GM21737 (cell line): ENCODE data around the gene AGAP1.

ENCODE experiments used
- ATAC-seq: cut with Tn5 transposase; IDR thresholded peaks from one replicate; pipeline ENCODE4 v1.9.1; 2021; ENCODE audit warnings: mild to moderate bottlenecking, moderate library complexity; ENCODE audit not compliant: unreplicated experiment

AGAP1 gene

GRCh38 chr2:235493775-235494715, at the start of gene AGAP1:
Gene AGAP1, plus strand, starts transcription at chr2:235494043.
- ATAC-seq, result peak; percentile 61

GRCh38 chr2:235444101-235444597, 49.7 kb upstream of the AGAP1 start:
- ATAC-seq, result no peak

- no peak for ATAC-seq
Observed at GRCh38 chr2:235445116-235445515, 48.7 kb upstream of the AGAP1 start.

GRCh38 chr2:235446082-235446481, 47.8 kb upstream of the AGAP1 start:
- no peak for ATAC-seq

GRCh38 chr2:235447210-235447609, 46.6 kb upstream of the AGAP1 start:
- ATAC-seq, result no peak

- ATAC-seq, result no peak
Observed at GRCh38 chr2:235449568-235449967, 44.3 kb upstream of the AGAP1 start.

- ATAC-seq, result no peak
Observed at GRCh38 chr2:235453605-235454151, 40.2 kb upstream of the AGAP1 start.

- no peak for ATAC-seq
Observed at GRCh38 chr2:235458839-235459273, 35.0 kb upstream of the AGAP1 start.

GRCh38 chr2:235460548-235461047, 33.2 kb upstream of the AGAP1 start:
- no peak for ATAC-seq

GRCh38 chr2:235461763-235462414, 32.0 kb upstream of the AGAP1 start:
- no peak for ATAC-seq

GRCh38 chr2:235462415-235462790, 31.4 kb upstream of the AGAP1 start:
- ATAC-seq, result no peak

GRCh38 chr2:235463893-235464292, 29.9 kb upstream of the AGAP1 start:
- ATAC-seq, result no peak

GRCh38 chr2:235467588-235467987, 26.3 kb upstream of the AGAP1 start:
- ATAC-seq, result no peak

GRCh38 chr2:235468978-235469655, 24.7 kb upstream of the AGAP1 start:
- no peak for ATAC-seq

- no peak for ATAC-seq
Observed at GRCh38 chr2:235471186-235471747, 22.6 kb upstream of the AGAP1 start.

GRCh38 chr2:235472443-235472842, 21.4 kb upstream of the AGAP1 start:
- no peak for ATAC-seq

GRCh38 chr2:235478609-235479008, 15.2 kb upstream of the AGAP1 start:
- ATAC-seq, result no peak

GRCh38 chr2:235479604-235480003, 14.2 kb upstream of the AGAP1 start:
- ATAC-seq, result no peak

- no peak for ATAC-seq
Observed at GRCh38 chr2:235480614-235481013, 13.2 kb upstream of the AGAP1 start.

- ATAC-seq, result no peak
Observed at GRCh38 chr2:235483313-235483712, 10.5 kb upstream of the AGAP1 start.

- ATAC-seq, result no peak
Observed at GRCh38 chr2:235485362-235485761, 8.5 kb upstream of the AGAP1 start.
